NCI-H2081 (cell line): ENCODE data around the gene EFR3B.
A peak's percentile ranks its signal among the peaks of the same experiment; 100 is the strongest.
"Not testable (repeated sequence)": the region's sequence is repeated elsewhere in the genome, so short reads cannot be mapped to it uniquely, and the experiment has no call there.

Experiments
- DNase-seq, 2 experiments: peaks; one replicate each; lab custom pipeline; 2025; lab: John Stamatoyannopoulos, UW

Gene EFR3B

GRCh38 chr2:25041928-25042320 is at the start of gene EFR3B:
EFR3B (plus strand) TSS chr2:25042076; CDS start chr2:25042313, 237 bp downstream.
- DNase-seq, result peak; percentile 97 to 99

- no peak for DNase-seq
These were observed 48.3 kb upstream of the EFR3B start for GRCh38 chr2:24993406-24994145.

DNA sequence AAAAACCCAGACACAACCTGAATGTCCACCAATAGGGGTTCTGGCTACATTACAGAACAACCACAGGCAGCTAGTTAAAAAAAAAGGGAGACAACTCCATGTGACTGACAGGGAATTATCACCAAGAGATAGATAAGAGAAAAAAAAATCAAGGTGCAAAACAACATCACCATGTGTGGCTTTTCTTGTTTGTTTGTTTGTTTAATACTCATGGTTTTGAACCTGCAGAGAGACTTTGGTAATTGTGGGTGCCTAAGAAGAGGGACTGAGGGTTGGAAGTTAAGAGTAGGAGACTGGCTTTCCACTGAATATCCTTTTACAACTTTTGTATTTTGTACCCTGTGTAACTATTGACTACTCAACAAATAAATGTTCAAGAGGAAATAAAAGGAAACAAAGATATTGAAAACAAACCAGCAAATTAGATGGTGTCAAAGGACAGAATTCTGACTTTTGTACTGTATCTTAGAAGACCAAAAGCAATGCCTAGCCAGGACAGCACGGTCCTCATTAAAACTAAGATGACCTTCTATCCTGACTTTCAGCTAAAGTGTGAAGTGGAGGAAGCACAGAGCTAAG is 47.6 kb upstream of the EFR3B start:
- no peak for DNase-seq

GRCh38 chr2:24999097-24999496 is 42.8 kb upstream of the EFR3B start:
- DNase-seq, result not testable (repeated sequence)

- peak; percentile 8 to 67 for DNase-seq
These were observed 41.8 kb upstream of the EFR3B start for GRCh38 chr2:25000036-25000435.

- DNase-seq, result no peak
These were observed 41.2 kb upstream of the EFR3B start for GRCh38 chr2:25000503-25001324.

DNA sequence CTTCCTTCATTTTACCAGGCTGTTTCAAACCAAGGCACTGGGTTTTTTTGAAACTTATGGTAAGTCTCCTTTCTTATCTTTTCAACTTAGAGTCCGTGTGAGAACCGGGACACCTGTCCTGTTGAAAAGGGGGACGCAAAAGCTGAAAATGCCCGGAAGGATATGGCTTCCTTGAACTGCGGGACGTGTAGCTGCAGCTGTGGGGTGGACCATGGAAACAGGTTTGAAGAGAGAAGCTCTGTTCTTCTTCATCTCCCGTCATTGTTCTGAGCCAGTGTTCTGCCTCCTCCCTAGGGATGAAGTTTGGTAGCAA is 40.6 kb upstream of the EFR3B start:
- DNase-seq, result no peak

GRCh38 chr2:25002066-25002465 is 39.8 kb upstream of the EFR3B start:
- no peak for DNase-seq

DNA sequence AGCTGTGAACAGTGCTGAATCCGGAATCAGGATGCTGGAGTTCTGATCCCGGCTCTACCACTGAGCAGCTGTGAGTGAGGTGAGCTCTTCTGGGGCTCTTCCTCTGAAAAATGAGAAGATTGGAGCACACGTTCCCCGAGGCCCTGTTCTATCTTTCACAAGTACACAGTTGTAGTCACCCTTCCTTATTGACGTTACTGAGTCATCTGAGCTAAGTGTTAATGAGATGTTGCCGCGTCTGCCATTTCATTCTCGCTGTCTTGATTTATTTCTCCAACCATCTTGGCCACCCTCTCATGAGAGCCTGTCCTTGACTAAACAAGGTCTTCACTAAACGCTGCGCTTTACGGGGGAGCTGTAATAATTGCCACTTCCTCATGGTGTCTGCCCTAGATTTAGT is 31.9 kb upstream of the EFR3B start:
- peak in 1 of 2 experiments; percentile 20 for DNase-seq

- DNase-seq, result not testable (repeated sequence)
These were observed 30.5 kb upstream of the EFR3B start for GRCh38 chr2:25011342-25011741.

DNA sequence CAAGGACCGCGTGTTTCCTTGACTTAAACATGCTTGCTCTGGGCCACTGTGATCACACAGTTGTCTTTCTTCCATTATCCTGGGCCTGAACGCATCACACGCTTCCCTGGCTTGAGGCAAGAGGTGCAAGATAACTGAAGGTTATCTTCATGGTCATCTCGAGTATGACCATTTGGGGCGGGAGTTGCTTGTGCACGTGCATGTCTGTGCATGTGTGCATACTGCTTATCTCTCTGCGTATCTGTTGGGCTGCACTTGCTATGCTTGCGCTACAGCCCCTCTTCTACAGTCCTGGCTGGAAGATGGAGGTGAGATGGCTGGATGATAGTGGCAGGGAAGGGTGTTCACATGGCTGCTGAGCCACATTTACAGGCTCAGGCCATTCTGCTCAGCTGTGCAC is 27.2 kb upstream of the EFR3B start:
- no peak for DNase-seq

DNA sequence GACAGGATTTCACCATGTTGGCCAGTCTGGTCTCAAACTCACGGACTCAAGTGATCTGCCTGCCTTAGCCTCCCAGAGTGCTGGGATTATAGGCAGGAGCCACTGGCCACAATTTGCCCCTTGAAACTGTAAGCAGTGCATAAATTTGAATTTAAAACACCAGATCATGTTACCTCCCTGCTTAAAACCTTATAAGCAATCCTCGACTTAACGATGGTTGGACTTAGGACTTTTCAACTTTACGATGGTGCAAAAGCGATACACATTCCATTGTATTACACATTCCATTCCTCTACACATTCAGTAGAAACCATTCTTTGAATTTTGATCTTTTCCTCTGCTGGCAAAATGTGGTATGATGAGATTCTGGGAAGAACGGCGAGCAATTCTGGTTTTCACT is 23.2 kb upstream of the EFR3B start:
- no peak for DNase-seq

- DNase-seq, result no peak
These were observed 20.0 kb upstream of the EFR3B start for GRCh38 chr2:25021791-25022362.

- DNase-seq, result no peak
These were observed 18.5 kb upstream of the EFR3B start for GRCh38 chr2:25023333-25023732.

- no peak for DNase-seq
These were observed 16.5 kb upstream of the EFR3B start for GRCh38 chr2:25025229-25026007.

GRCh38 chr2:25026008-25026530 is 15.8 kb upstream of the EFR3B start:
- no peak for DNase-seq

DNA sequence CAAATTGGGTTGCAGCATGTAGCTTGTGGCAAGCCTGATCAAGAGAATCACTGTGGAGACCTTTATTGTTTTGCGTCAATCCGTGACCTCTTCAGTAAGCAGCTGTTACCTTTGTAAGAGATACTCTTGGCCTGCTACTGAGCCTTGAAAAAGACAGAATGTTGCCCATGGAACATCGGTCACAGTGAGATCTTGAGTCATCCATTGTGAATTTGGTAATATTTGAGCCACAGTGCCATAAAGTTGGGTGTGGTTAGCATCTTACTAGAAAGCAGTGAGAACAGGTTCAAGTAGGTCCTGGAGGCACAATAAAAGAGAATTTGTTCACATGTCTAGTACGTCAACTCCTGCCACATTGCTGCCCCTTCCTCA is 12.7 kb upstream of the EFR3B start:
- no peak for DNase-seq

GRCh38 chr2:25030702-25031101 is 11.2 kb upstream of the EFR3B start:
- DNase-seq, result no peak

DNA sequence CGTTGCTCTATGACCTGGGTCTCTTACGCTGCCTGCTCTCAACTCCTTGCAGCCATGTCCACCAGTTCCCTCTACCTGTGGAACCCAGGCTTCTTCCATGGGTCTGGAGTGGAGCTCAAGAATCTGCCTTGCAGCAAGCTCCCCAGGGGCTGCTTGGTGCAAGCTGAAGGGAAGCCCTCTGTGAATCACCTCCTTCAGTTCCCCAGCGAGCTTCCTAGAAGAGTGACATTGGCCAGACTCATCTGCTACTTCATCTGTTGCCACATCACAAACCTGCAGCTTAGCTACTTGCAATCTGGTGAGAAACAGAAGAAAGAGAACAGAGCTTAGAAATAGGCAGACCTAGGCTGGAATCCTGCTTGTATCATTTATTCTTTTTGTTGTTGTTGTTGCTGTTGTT is 9.8 kb upstream of the EFR3B start:
- DNase-seq, result no peak

DNA sequence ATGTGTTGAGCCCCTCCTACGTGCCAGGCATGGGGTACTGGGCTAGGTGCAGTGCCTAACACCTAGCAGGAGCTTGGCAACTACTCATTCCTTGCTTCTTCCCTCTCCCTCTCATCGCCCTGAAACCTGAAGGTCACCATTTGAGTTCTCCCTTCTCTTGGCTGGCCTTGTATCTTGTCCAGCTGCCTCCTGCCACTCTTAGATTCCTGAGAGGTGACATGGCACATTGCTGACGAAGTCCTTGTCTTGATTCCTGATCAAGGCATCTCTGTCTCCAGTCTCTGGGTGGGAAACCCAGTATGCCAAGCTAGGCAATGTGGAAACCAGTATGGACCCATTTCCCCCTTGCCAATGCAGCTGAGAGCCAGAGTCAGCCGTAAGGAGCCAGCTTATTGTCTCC is 9.0 kb upstream of the EFR3B start:
- no peak for DNase-seq

DNA sequence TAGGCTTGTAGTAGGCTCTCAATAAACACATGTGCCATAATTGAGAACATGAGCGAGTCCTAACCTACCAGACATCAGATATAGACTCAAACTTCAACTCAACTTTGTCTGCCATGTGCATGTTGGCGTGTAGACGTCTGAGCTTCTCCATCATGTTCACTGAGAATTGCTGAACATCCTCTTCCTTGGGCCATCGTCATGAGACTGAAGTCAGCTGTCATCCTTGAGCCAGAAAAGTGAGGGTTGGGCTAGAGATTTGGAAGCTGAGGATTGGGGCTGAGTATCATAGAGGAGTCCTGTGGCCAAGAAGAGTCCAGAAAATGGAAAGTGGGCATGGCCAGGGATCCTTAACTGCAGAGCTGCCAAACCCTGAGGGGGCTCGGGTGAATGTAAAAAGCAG is 7.8 kb upstream of the EFR3B start:
- DNase-seq, result no peak
